ENCODE measurements around the gene KCNH2.

Gene KCNH2

GRCh38 chr7:151019130-151019447 is 41.0 kb upstream of the KCNH2 start:
- H3K4me3 ChIP-seq (ENCODE audit: low read length) = no peak overlapping the region
- no peak for TF ChIP-seq CTCF (conservative IDR thresholded peaks at IDR 0.05; ENCODE audit: low read depth, low read length)
- no peak for DNase-seq (ENCODE audit: low read depth)

- DNase-seq (ENCODE audit: low read depth) = no peak
Measured at GRCh38 chr7:151018421-151019129, 40.5 kb upstream of the KCNH2 start.

GRCh38 chr7:151017953-151018420 is 39.9 kb upstream of the KCNH2 start:
- H3K4me3 ChIP-seq (ENCODE audit: low read length) = peak overlapping the region; percentile 29
- DNase-seq (ENCODE audit: low read depth) = no peak
- peak; percentile 94 for TF ChIP-seq CTCF (conservative IDR thresholded peaks at IDR 0.05; ENCODE audit: low read depth, low read length)

More at GRCh38 chr7:151018421-151019129, 40.5 kb upstream of the KCNH2 start:
- TF ChIP-seq CTCF (conservative IDR thresholded peaks at IDR 0.05; ENCODE audit: low read depth, low read length) = no peak
- peak overlapping the region; percentile 29 for H3K4me3 ChIP-seq (ENCODE audit: low read length)

GRCh38 chr7:151017370-151017952 is 39.3 kb upstream of the KCNH2 start:
- no peak overlapping the region for H3K4me3 ChIP-seq (ENCODE audit: low read length)
- TF ChIP-seq CTCF (conservative IDR thresholded peaks at IDR 0.05; ENCODE audit: low read depth, low read length) = no peak
- DNase-seq (ENCODE audit: low read depth) = no peak

GRCh38 chr7:151016942-151017341 is 38.8 kb upstream of the KCNH2 start:
- H3K4me3 ChIP-seq (ENCODE audit: low read length) = no peak overlapping the region
- no peak for DNase-seq (ENCODE audit: low read depth)
- no peak for TF ChIP-seq CTCF (conservative IDR thresholded peaks at IDR 0.05; ENCODE audit: low read depth, low read length)

GRCh38 chr7:151016505-151016904 is 38.4 kb upstream of the KCNH2 start:
- TF ChIP-seq CTCF (conservative IDR thresholded peaks at IDR 0.05; ENCODE audit: low read depth, low read length) = no peak
- no peak overlapping the region for H3K4me3 ChIP-seq (ENCODE audit: low read length)
- DNase-seq (ENCODE audit: low read depth) = no peak

GRCh38 chr7:151015967-151016366 is 37.8 kb upstream of the KCNH2 start:
- TF ChIP-seq CTCF (conservative IDR thresholded peaks at IDR 0.05; ENCODE audit: low read depth, low read length) = no peak
- no peak overlapping the region for H3K4me3 ChIP-seq (ENCODE audit: low read length)
- DNase-seq (ENCODE audit: low read depth) = no peak
